Measurements from ENCODE around the gene LGI1.

DNA sequence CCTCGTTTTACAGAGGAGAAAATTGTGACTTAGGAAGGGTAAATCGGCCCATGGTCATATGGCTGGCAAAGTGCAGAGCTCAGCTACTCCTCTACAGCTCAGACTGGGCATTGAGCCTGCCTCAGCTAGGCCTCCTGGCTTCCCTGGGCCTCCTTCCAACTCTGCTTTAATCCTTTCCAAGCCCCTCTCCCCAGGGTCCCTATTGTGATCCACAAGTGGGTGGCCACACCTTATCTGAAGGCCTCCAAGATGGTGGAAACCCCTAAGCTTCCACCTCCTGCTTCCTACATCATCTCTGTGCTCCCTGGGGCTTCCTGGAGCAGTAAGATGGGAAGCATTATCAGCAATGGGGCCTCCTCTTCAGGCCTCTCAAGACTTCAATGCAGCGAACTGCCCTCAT, 3.0 kb upstream of the LGI1 start:
- TF ChIP-seq, protein P1, sequence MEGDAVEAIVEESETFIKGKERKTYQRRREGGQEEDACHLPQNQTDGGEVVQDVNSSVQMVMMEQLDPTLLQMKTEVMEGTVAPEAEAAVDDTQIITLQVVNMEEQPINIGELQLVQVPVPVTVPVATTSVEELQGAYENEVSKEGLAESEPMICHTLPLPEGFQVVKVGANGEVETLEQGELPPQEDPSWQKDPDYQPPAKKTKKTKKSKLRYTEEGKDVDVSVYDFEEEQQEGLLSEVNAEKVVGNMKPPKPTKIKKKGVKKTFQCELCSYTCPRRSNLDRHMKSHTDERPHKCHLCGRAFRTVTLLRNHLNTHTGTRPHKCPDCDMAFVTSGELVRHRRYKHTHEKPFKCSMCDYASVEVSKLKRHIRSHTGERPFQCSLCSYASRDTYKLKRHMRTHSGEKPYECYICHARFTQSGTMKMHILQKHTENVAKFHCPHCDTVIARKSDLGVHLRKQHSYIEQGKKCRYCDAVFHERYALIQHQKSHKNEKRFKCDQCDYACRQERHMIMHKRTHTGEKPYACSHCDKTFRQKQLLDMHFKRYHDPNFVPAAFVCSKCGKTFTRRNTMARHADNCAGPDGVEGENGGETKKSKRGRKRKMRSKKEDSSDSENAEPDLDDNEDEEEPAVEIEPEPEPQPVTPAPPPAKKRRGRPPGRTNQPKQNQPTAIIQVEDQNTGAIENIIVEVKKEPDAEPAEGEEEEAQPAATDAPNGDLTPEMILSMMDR (IDR thresholded peaks at IDR 0.05) = no peak
- TF ChIP-seq POLR2A (IDR thresholded peaks at IDR 0.05) = no peak
